ENCODE measurements around the gene ABHD13.

DNA sequence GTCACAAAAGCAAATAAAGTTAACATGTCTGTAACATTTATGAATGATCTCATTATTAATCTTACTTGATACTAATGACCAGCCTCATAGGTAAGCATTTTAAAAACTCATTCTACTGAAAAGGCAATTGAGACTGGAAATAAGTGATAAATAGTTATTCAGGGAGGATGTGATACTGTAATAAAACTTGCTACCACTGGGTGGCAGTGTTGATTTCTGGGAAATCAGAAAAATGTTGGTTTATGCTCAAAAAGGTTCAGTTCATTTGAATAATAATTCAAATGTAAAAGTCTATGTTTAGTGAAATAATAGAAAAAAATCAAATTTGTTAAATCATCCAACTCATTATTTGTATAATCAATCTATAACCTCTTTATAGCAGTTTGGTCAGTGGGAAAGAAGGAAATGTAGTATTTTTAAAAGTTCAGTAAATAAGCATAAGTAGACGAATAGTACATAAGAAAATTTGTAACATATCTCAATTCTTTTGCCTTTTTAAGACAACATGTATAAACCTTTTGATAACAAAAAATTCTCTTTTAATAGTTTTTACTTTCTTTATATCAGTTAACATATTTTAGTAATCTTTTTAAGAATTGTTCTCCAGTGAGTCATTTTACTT, 9.6 kb downstream of the ABHD13 start:
- TF ChIP-seq TAF1 (IDR thresholded peaks at IDR 0.05; ENCODE audit: low read depth) (no peak), YY1 (IDR thresholded peaks at IDR 0.05; ENCODE audit: low read depth) (no peak), RAD21 (IDR thresholded peaks at IDR 0.05; ENCODE audit: low read depth) (peak; percentile 41), CEBPB (IDR thresholded peaks at IDR 0.05) (no peak), CREB1 (IDR thresholded peaks at IDR 0.05; ENCODE audit: low read depth) (no peak), EP300 (IDR thresholded peaks at IDR 0.05; ENCODE audit: borderline replicate concordance) (no peak), TEAD4 (IDR thresholded peaks at IDR 0.05) (no peak)
- TF ChIP-seq, protein P1, sequence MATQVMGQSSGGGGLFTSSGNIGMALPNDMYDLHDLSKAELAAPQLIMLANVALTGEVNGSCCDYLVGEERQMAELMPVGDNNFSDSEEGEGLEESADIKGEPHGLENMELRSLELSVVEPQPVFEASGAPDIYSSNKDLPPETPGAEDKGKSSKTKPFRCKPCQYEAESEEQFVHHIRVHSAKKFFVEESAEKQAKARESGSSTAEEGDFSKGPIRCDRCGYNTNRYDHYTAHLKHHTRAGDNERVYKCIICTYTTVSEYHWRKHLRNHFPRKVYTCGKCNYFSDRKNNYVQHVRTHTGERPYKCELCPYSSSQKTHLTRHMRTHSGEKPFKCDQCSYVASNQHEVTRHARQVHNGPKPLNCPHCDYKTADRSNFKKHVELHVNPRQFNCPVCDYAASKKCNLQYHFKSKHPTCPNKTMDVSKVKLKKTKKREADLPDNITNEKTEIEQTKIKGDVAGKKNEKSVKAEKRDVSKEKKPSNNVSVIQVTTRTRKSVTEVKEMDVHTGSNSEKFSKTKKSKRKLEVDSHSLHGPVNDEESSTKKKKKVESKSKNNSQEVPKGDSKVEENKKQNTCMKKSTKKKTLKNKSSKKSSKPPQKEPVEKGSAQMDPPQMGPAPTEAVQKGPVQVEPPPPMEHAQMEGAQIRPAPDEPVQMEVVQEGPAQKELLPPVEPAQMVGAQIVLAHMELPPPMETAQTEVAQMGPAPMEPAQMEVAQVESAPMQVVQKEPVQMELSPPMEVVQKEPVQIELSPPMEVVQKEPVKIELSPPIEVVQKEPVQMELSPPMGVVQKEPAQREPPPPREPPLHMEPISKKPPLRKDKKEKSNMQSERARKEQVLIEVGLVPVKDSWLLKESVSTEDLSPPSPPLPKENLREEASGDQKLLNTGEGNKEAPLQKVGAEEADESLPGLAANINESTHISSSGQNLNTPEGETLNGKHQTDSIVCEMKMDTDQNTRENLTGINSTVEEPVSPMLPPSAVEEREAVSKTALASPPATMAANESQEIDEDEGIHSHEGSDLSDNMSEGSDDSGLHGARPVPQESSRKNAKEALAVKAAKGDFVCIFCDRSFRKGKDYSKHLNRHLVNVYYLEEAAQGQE (IDR thresholded peaks at IDR 0.05; ENCODE audit: low read depth) = no peak
